K562 (cell line): ENCODE measurements around the gene ARMC6. TPM values are rescaled to one million over a fixed set of nuclear protein-coding genes. Genes with fewer than 3 reads are reported as not detected.
A peak's percentile ranks its signal among the peaks of the same experiment; 100 is the strongest.

Source experiments
- EP300 ChIP-seq: IDR thresholded peaks from 2 replicates; pipeline ENCODE4 v1.6.1; 2012; ENCODE audit warnings: low read length, improper control_type of control experiment
- GATA2 ChIP-seq: sonication (generic); formaldehyde crosslinking; IDR thresholded peaks from 2 replicates; pipeline ENCODE4 v1.4.0; 2020; ENCODE audit warnings: mild to moderate bottlenecking, missing genetic modification reagents
- HDAC8 ChIP-seq: fragments of 450-650 bp; IDR thresholded peaks from 2 replicates; pipeline ENCODE4 v1.6.1; 2016; ENCODE audit warnings: mild to moderate bottlenecking, missing genetic modification characterization, moderate library complexity, missing compliant biosample characterization
- KLF10 ChIP-seq: fragments of 250-450 bp; sonication (Bioruptor Pico); IDR thresholded peaks from 2 replicates; pipeline ENCODE4 v1.6.1; 2021; ENCODE audit warnings: matching md5 sums
- PRMT5 ChIP-seq: sonication (generic); formaldehyde crosslinking; IDR thresholded peaks from 2 replicates; pipeline ENCODE4 v1.5.0; 2020; ENCODE audit warnings: missing genetic modification reagents
- SOX6 ChIP-seq: fragments of 450-650 bp; IDR thresholded peaks from 2 replicates; pipeline ENCODE4 v1.6.1; 2014; ENCODE audit warnings: mild to moderate bottlenecking
- SRF ChIP-seq, 2 experiments: fragments of 250-450, 450-650 bp in 1 of 2; sonication (Bioruptor Pico) in 1 of 2; sonication (generic) in 1 of 2; formaldehyde crosslinking; IDR thresholded peaks; 2 replicates each; pipeline versions ENCODE4 v1.5.0 to v1.5.1; 2020 to 2022; ENCODE audit warnings: mild to moderate bottlenecking in 1 of 2, missing genetic modification reagents in 1 of 2
- TBL1XR1 ChIP-seq, 2 experiments: IDR thresholded peaks; 2 replicates each; pipeline ENCODE4 v1.6.1; 2012; ENCODE audit warnings: improper control_type of control experiment in 2 of 2, low read length in 2 of 2, mild to moderate bottlenecking in 1 of 2
- TEAD1 ChIP-seq, 2 experiments: fragments of 450-650 bp in 1 of 2; sonication (generic) in 1 of 2; formaldehyde crosslinking; IDR thresholded peaks; 2 replicates each; pipeline versions ENCODE4 v1.4.0 to v1.8.0; 2020 to 2022; ENCODE audit warnings: mild to moderate bottlenecking in 2 of 2, missing genetic modification reagents in 1 of 2
- TGIF2 ChIP-seq: sonication (generic); formaldehyde crosslinking; IDR thresholded peaks from 2 replicates; pipeline ENCODE4 v1.8.1; 2022; ENCODE audit warnings: mild to moderate bottlenecking, missing genetic modification reagents, moderate library complexity
- ZKSCAN3 ChIP-seq: fragments of 250-450 bp; sonication (Bioruptor Pico); IDR thresholded peaks from 2 replicates; pipeline ENCODE4 v1.4.0; 2020
- ZNF165 ChIP-seq: fragments of 250-450 bp; sonication (Bioruptor Pico); IDR thresholded peaks from 2 replicates; pipeline ENCODE4 v1.4.0; 2020; ENCODE audit warnings: borderline replicate concordance
- ZNF347 ChIP-seq: fragments of 450-650 bp; formaldehyde crosslinking; IDR thresholded peaks from 2 replicates; pipeline ENCODE4 v1.4.0; 2020; ENCODE audit warnings: low read depth, mild to moderate bottlenecking, moderate library complexity
- ZNF57 ChIP-seq: fragments of 450-650 bp; formaldehyde crosslinking; IDR thresholded peaks from 2 replicates; pipeline ENCODE4 v1.4.0; 2020; ENCODE audit warnings: mild to moderate bottlenecking, moderate library complexity
- ZNF699 ChIP-seq: fragments of 250-450 bp; sonication (Bioruptor Pico); IDR thresholded peaks from 2 replicates; pipeline ENCODE4 v1.8.0; 2021; ENCODE audit warnings: mild to moderate bottlenecking, moderate library complexity; ENCODE audit not compliant: insufficient replicate concordance
- polyA plus RNA-seq, 8 experiments: library from polyadenylated mRNA; depleted of rRNA in 4 of 8; stranded (reverse) in 5 of 8; unstranded in 3 of 8; fragments of >200 nt; fragmentation: Nextera tagmentation in 2 of 8; fragmentation: Illumina TruSeq in 1 of 8; extraction: Ambion mirVana in 2 of 8; extraction: Trizol in 1 of 8; gene quantifications; 2 replicates each; pipeline versions ENCODE4 v1.2.1 to v1.2.3, GENCODE V29; 2011 to 2014; ENCODE audit warnings: inconsistent platforms in 1 of 8, missing spikeins in 1 of 8
- total RNA-seq, 7 experiments: library from RNA; depleted of rRNA in 6 of 7; stranded (reverse); fragments of >200 nt in 6 of 7; fragmentation: Illumina TruSeq in 2 of 7; extraction: Trizol in 2 of 7; gene quantifications; 2 replicates each; pipeline versions ENCODE4 v1.2.1 to v1.2.3, GENCODE V29; 2011 to 2021; ENCODE audit warnings: low replicate concordance in 1 of 7
- TF ChIP-seq, protein P1 (sequence below): fragments of 250-450 bp; sonication (Bioruptor Pico); IDR thresholded peaks from 2 replicates; pipeline ENCODE4 v1.8.0; 2022; ENCODE audit warnings: inconsistent platforms, mild to moderate bottlenecking, moderate library complexity, borderline replicate concordance
- TF ChIP-seq, protein P2 (sequence below): fragments of 450-650 bp; IDR thresholded peaks from 2 replicates; pipeline ENCODE4 v1.6.1; 2016; ENCODE audit warnings: missing biosample characterization, missing genetic modification characterization
- TF ChIP-seq, protein P3 (sequence below): fragments of 450-650 bp; formaldehyde crosslinking; IDR thresholded peaks from 2 replicates; pipeline ENCODE4 v1.4.0; 2020; ENCODE audit warnings: mild to moderate bottlenecking, moderate library complexity
- TF ChIP-seq, protein P4 (sequence below): fragments of 450-650 bp; formaldehyde crosslinking; IDR thresholded peaks from 2 replicates; pipeline ENCODE4 v1.4.0; 2022; ENCODE audit warnings: mild to moderate bottlenecking, moderate library complexity
- TF ChIP-seq, protein P5 (sequence below), 3 experiments: IDR thresholded peaks in 2 of 3; conservative IDR thresholded peaks in 1 of 3; 2 replicates each; pipeline ENCODE4 v1.5.1; 2011 to 2012; ENCODE audit warnings: low read length in 3 of 3, mild to moderate bottlenecking in 3 of 3, control low read depth in 2 of 3, improper control_type of control experiment in 1 of 3, inconsistent platforms in 1 of 3, low read depth in 1 of 3, mixed read lengths in 1 of 3, moderate library complexity in 1 of 3; ENCODE audit not compliant: insufficient read depth in 2 of 3

ARMC6 gene
- total and polyA plus RNA-seq, 9 of the 15 experiments (the other 6 are each of a cell fraction or from before 2014, with no cell fraction given): 2.1 to 93.4 (median 63.6) TPM

DNA sequence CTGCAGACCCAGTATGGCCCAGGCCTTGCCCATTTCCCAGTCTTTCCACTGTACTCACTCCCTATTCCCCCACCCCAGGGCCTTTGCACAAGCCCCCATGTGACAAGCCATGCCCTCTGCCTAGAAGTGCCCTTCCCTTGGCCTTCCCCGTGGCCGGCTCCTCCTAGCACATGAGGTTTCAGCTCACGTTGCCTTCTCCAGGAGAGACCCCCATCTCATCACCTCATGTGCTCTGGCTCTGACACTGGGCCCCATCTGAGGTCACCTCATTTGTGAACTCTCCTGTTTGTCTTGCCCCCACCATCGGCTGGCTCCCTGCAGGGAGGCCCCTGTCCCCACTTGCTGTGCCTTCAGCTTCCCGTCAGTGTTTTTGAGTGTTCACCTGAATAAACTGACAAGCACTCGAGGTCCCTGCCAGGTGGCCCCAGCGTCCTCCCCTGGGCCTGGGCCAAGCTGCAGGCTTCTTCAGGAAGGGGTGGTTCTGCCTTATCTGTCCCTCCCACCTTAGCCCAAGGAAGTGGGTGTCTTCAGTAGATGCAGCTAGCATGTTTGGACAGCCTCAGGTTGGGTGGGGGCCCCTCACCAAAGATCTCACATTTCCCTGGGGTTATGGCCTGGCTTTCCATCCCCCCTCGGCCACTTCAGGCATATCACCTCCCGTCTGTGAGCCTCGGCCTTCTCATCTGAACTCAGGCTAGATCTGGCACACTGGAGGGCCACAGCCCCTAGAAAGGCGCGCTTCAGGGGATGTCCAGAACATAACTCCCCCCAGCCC, 26.6 kb downstream of the ARMC6 start (continued):
- TF ChIP-seq, protein P1, sequence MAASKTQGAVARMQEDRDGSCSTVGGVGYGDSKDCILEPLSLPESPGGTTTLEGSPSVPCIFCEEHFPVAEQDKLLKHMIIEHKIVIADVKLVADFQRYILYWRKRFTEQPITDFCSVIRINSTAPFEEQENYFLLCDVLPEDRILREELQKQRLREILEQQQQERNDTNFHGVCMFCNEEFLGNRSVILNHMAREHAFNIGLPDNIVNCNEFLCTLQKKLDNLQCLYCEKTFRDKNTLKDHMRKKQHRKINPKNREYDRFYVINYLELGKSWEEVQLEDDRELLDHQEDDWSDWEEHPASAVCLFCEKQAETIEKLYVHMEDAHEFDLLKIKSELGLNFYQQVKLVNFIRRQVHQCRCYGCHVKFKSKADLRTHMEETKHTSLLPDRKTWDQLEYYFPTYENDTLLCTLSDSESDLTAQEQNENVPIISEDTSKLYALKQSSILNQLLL (CRISPR knock-in tag): no peak
- TF ChIP-seq, protein P2, sequence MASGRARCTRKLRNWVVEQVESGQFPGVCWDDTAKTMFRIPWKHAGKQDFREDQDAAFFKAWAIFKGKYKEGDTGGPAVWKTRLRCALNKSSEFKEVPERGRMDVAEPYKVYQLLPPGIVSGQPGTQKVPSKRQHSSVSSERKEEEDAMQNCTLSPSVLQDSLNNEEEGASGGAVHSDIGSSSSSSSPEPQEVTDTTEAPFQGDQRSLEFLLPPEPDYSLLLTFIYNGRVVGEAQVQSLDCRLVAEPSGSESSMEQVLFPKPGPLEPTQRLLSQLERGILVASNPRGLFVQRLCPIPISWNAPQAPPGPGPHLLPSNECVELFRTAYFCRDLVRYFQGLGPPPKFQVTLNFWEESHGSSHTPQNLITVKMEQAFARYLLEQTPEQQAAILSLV: no peak
- TF ChIP-seq SOX6 (peak; percentile 95), EP300 (peak; percentile 96), SRF (CRISPR knock-in tag; IDR thresholded peaks at IDR 0.05) (no peak), ZNF347 (CRISPR knock-in tag) (no peak), TBL1XR1 (IDR thresholded peaks at IDR 0.05; ENCODE audit: low read length in 2 of 2) (peak; percentile 86 to 94), ZNF699 (no peak), ZNF165 (CRISPR knock-in tag) (no peak), HDAC8 (tag) (no peak), TEAD1 (CRISPR knock-in tag; IDR thresholded peaks at IDR 0.05) (peak in 1 of 2 experiments; percentile 32; a peak in 1 of 4 replicates), ZNF57 (CRISPR knock-in tag) (no peak), PRMT5 (CRISPR knock-in tag) (no peak), TGIF2 (CRISPR knock-in tag) (no peak), KLF10 (CRISPR knock-in tag) (no peak), ZKSCAN3 (CRISPR knock-in tag) (no peak), GATA2 (CRISPR knock-in tag) (peak; percentile 98)
- TF ChIP-seq, protein P3, sequence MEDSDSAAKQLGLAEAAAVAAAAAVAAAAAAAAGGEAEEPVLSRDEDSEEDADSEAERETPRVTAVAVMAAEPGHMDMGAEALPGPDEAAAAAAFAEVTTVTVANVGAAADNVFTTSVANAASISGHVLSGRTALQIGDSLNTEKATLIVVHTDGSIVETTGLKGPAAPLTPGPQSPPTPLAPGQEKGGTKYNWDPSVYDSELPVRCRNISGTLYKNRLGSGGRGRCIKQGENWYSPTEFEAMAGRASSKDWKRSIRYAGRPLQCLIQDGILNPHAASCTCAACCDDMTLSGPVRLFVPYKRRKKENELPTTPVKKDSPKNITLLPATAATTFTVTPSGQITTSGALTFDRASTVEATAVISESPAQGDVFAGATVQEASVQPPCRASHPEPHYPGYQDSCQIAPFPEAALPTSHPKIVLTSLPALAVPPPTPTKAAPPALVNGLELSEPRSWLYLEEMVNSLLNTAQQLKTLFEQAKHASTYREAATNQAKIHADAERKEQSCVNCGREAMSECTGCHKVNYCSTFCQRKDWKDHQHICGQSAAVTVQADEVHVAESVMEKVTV (CRISPR knock-in tag): no peak
- TF ChIP-seq, protein P4, sequence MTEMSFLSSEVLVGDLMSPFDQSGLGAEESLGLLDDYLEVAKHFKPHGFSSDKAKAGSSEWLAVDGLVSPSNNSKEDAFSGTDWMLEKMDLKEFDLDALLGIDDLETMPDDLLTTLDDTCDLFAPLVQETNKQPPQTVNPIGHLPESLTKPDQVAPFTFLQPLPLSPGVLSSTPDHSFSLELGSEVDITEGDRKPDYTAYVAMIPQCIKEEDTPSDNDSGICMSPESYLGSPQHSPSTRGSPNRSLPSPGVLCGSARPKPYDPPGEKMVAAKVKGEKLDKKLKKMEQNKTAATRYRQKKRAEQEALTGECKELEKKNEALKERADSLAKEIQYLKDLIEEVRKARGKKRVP: no peak
- TF ChIP-seq, protein P5, sequence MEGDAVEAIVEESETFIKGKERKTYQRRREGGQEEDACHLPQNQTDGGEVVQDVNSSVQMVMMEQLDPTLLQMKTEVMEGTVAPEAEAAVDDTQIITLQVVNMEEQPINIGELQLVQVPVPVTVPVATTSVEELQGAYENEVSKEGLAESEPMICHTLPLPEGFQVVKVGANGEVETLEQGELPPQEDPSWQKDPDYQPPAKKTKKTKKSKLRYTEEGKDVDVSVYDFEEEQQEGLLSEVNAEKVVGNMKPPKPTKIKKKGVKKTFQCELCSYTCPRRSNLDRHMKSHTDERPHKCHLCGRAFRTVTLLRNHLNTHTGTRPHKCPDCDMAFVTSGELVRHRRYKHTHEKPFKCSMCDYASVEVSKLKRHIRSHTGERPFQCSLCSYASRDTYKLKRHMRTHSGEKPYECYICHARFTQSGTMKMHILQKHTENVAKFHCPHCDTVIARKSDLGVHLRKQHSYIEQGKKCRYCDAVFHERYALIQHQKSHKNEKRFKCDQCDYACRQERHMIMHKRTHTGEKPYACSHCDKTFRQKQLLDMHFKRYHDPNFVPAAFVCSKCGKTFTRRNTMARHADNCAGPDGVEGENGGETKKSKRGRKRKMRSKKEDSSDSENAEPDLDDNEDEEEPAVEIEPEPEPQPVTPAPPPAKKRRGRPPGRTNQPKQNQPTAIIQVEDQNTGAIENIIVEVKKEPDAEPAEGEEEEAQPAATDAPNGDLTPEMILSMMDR (IDR thresholded peaks at IDR 0.05 in 2 of 3, conservative IDR thresholded peaks at IDR 0.05 in 1 of 3; ENCODE audit: insufficient read depth in 2 of 3, low read depth in 1 of 3, low read length in 3 of 3): peak in 1 of 3 experiments; percentile 6; a peak in 1 of 6 replicates
